ENCODE data around the gene MYO1G.

The MYO1G gene

GRCh38 chr7:44987996-44988395, 9.2 kb upstream of the MYO1G start:
- Histone ChIP-seq H3K9me3 (ENCODE audit: control insufficient read depth in 2 of 2, low read length in 2 of 2) (no peaks in the 10 kb centered on the region), H3K4me1 (ENCODE audit: control insufficient read depth in 2 of 2, insufficient read depth in 2 of 2, low read length in 2 of 2) (peaks cover 13% of the 10 kb centered on the region in 2 donors), H3K36me3 (ENCODE audit: control insufficient read depth in 2 of 2, insufficient read depth in 2 of 2, low read length in 2 of 2) (peaks cover 20 to 25% of the 10 kb centered on the region in 2 donors), H3K27me3 (ENCODE audit: control insufficient read depth in 2 of 2, insufficient read depth in 2 of 2, low read length in 2 of 2) (no peaks in the 10 kb centered on the region), H3K27ac (ENCODE audit: low read depth in 2 of 2, low read length in 2 of 2) (no peak overlapping the region), H3K4me3 (ENCODE audit: low read length in 2 of 2) (no peak overlapping the region), H3K9ac (ENCODE audit: low read depth in 1 of 2, low read length in 2 of 2) (no peak overlapping the region)

GRCh38 chr7:44987457-44987856, 8.6 kb upstream of the MYO1G start:
- Histone ChIP-seq H3K4me3 (ENCODE audit: low read length in 2 of 2) (no peak overlapping the region), H3K9me3 (ENCODE audit: control insufficient read depth in 2 of 2, low read length in 2 of 2) (no peaks in the 10 kb centered on the region), H3K4me1 (ENCODE audit: control insufficient read depth in 2 of 2, insufficient read depth in 2 of 2, low read length in 2 of 2) (peaks cover 13% of the 10 kb centered on the region in 2 donors), H3K27me3 (ENCODE audit: control insufficient read depth in 2 of 2, insufficient read depth in 2 of 2, low read length in 2 of 2) (no peaks in the 10 kb centered on the region), H3K27ac (ENCODE audit: low read depth in 2 of 2, low read length in 2 of 2) (no peak overlapping the region), H3K36me3 (ENCODE audit: control insufficient read depth in 2 of 2, insufficient read depth in 2 of 2, low read length in 2 of 2) (peaks cover 23 to 30% of the 10 kb centered on the region in 2 donors), H3K9ac (ENCODE audit: low read depth in 1 of 2, low read length in 2 of 2) (no peak overlapping the region)

- H3K9me3 ChIP-seq (ENCODE audit: control insufficient read depth in 2 of 2, low read length in 2 of 2), result no peaks in the 10 kb centered on the region
- peaks cover 24 to 37% of the 10 kb centered on the region in 2 donors for H3K36me3 ChIP-seq (ENCODE audit: control insufficient read depth in 2 of 2, insufficient read depth in 2 of 2, low read length in 2 of 2)
- no peaks in the 10 kb centered on the region for H3K27me3 ChIP-seq (ENCODE audit: control insufficient read depth in 2 of 2, insufficient read depth in 2 of 2, low read length in 2 of 2)
- H3K9ac ChIP-seq (ENCODE audit: low read depth in 1 of 2, low read length in 2 of 2), result peak overlapping the region; percentile 83 to 100
- peak overlapping the region; percentile 75 to 93 for H3K4me3 ChIP-seq (ENCODE audit: low read length in 2 of 2)
- H3K27ac ChIP-seq (ENCODE audit: low read depth in 2 of 2, low read length in 2 of 2), result peak overlapping the region; percentile 92 to 98
- peaks cover 13% of the 10 kb centered on the region in 2 donors for H3K4me1 ChIP-seq (ENCODE audit: control insufficient read depth in 2 of 2, insufficient read depth in 2 of 2, low read length in 2 of 2)
These were observed 7.6 kb upstream of the MYO1G start for GRCh38 chr7:44986218-44987053.

GRCh38 chr7:44985900-44986217, 7.0 kb upstream of the MYO1G start:
- Histone ChIP-seq H3K9me3 (ENCODE audit: control insufficient read depth in 2 of 2, low read length in 2 of 2) (no peaks in the 10 kb centered on the region), H3K4me3 (ENCODE audit: low read length in 2 of 2) (peak overlapping the region; percentile 75 to 93), H3K9ac (ENCODE audit: low read depth in 1 of 2, low read length in 2 of 2) (peak overlapping the region; percentile 83 to 100), H3K4me1 (ENCODE audit: control insufficient read depth in 2 of 2, insufficient read depth in 2 of 2, low read length in 2 of 2) (peaks cover 13 to 14% of the 10 kb centered on the region in 2 donors), H3K27ac (ENCODE audit: low read depth in 2 of 2, low read length in 2 of 2) (peak overlapping the region; percentile 92 to 98), H3K36me3 (ENCODE audit: control insufficient read depth in 2 of 2, insufficient read depth in 2 of 2, low read length in 2 of 2) (peaks cover 24 to 38% of the 10 kb centered on the region in 2 donors), H3K27me3 (ENCODE audit: control insufficient read depth in 2 of 2, insufficient read depth in 2 of 2, low read length in 2 of 2) (no peaks in the 10 kb centered on the region)

- Histone ChIP-seq H3K9me3 (ENCODE audit: control insufficient read depth in 2 of 2, low read length in 2 of 2) (no peaks in the 10 kb centered on the region), H3K27me3 (ENCODE audit: control insufficient read depth in 2 of 2, insufficient read depth in 2 of 2, low read length in 2 of 2) (no peaks in the 10 kb centered on the region), H3K4me1 (ENCODE audit: control insufficient read depth in 2 of 2, insufficient read depth in 2 of 2, low read length in 2 of 2) (peaks cover 13 to 21% of the 10 kb centered on the region in 2 donors), H3K9ac (ENCODE audit: low read depth in 1 of 2, low read length in 2 of 2) (peak overlapping the region; percentile 83 to 100), H3K27ac (ENCODE audit: low read depth in 2 of 2, low read length in 2 of 2) (no peak overlapping the region), H3K36me3 (ENCODE audit: control insufficient read depth in 2 of 2, insufficient read depth in 2 of 2, low read length in 2 of 2) (peaks cover 24 to 38% of the 10 kb centered on the region in 2 donors), H3K4me3 (ENCODE audit: low read length in 2 of 2) (peak overlapping the region; percentile 75 to 93)
These were observed 6.3 kb upstream of the MYO1G start for GRCh38 chr7:44985033-44985695.

- peak overlapping the region in 1 of 2 donors; percentile 0 for H3K9ac ChIP-seq (ENCODE audit: low read depth in 1 of 2, low read length in 2 of 2)
- H3K27ac ChIP-seq (ENCODE audit: low read depth in 2 of 2, low read length in 2 of 2), result no peak overlapping the region
- H3K4me1 ChIP-seq (ENCODE audit: control insufficient read depth in 2 of 2, insufficient read depth in 2 of 2, low read length in 2 of 2), result peaks cover 13 to 28% of the 10 kb centered on the region in 2 donors
- no peaks in the 10 kb centered on the region for H3K9me3 ChIP-seq (ENCODE audit: control insufficient read depth in 2 of 2, low read length in 2 of 2)
- no peaks in the 10 kb centered on the region for H3K27me3 ChIP-seq (ENCODE audit: control insufficient read depth in 2 of 2, insufficient read depth in 2 of 2, low read length in 2 of 2)
- peaks cover 24 to 38% of the 10 kb centered on the region in 2 donors for H3K36me3 ChIP-seq (ENCODE audit: control insufficient read depth in 2 of 2, insufficient read depth in 2 of 2, low read length in 2 of 2)
- no peak overlapping the region for H3K4me3 ChIP-seq (ENCODE audit: low read length in 2 of 2)
These were observed 5.6 kb upstream of the MYO1G start for GRCh38 chr7:44984478-44984758.

GRCh38 chr7:44983742-44984477, 5.1 kb upstream of the MYO1G start:
- peaks cover 24 to 38% of the 10 kb centered on the region in 2 donors for H3K36me3 ChIP-seq (ENCODE audit: control insufficient read depth in 2 of 2, insufficient read depth in 2 of 2, low read length in 2 of 2)
- H3K9me3 ChIP-seq (ENCODE audit: control insufficient read depth in 2 of 2, low read length in 2 of 2), result no peaks in the 10 kb centered on the region
- no peaks in the 10 kb centered on the region for H3K27me3 ChIP-seq (ENCODE audit: control insufficient read depth in 2 of 2, insufficient read depth in 2 of 2, low read length in 2 of 2)
- no peak overlapping the region for H3K4me3 ChIP-seq (ENCODE audit: low read length in 2 of 2)
- H3K27ac ChIP-seq (ENCODE audit: low read depth in 2 of 2, low read length in 2 of 2), result no peak overlapping the region
- peak overlapping the region in 1 of 2 donors; percentile 0 for H3K9ac ChIP-seq (ENCODE audit: low read depth in 1 of 2, low read length in 2 of 2)
- H3K4me1 ChIP-seq (ENCODE audit: control insufficient read depth in 2 of 2, insufficient read depth in 2 of 2, low read length in 2 of 2), result peaks cover 13 to 32% of the 10 kb centered on the region in 2 donors

- Histone ChIP-seq H3K27ac (ENCODE audit: low read depth in 2 of 2, low read length in 2 of 2) (no peak overlapping the region), H3K4me3 (ENCODE audit: low read length in 2 of 2) (no peak overlapping the region), H3K27me3 (ENCODE audit: control insufficient read depth in 2 of 2, insufficient read depth in 2 of 2, low read length in 2 of 2) (no peaks in the 10 kb centered on the region), H3K36me3 (ENCODE audit: control insufficient read depth in 2 of 2, insufficient read depth in 2 of 2, low read length in 2 of 2) (peaks cover 24 to 40% of the 10 kb centered on the region in 2 donors), H3K9ac (ENCODE audit: low read depth in 1 of 2, low read length in 2 of 2) (no peak overlapping the region), H3K4me1 (ENCODE audit: control insufficient read depth in 2 of 2, insufficient read depth in 2 of 2, low read length in 2 of 2) (peaks cover 13 to 35% of the 10 kb centered on the region in 2 donors), H3K9me3 (ENCODE audit: control insufficient read depth in 2 of 2, low read length in 2 of 2) (no peaks in the 10 kb centered on the region)
These were observed 4.2 kb upstream of the MYO1G start for GRCh38 chr7:44982970-44983369.

- H3K9me3 ChIP-seq (ENCODE audit: control insufficient read depth in 2 of 2, low read length in 2 of 2), result no peaks in the 10 kb centered on the region
- peaks cover 24 to 40% of the 10 kb centered on the region in 2 donors for H3K36me3 ChIP-seq (ENCODE audit: control insufficient read depth in 2 of 2, insufficient read depth in 2 of 2, low read length in 2 of 2)
- H3K27me3 ChIP-seq (ENCODE audit: control insufficient read depth in 2 of 2, insufficient read depth in 2 of 2, low read length in 2 of 2), result no peaks in the 10 kb centered on the region
- no peak overlapping the region for H3K27ac ChIP-seq (ENCODE audit: low read depth in 2 of 2, low read length in 2 of 2)
- no peak overlapping the region for H3K4me3 ChIP-seq (ENCODE audit: low read length in 2 of 2)
- H3K4me1 ChIP-seq (ENCODE audit: control insufficient read depth in 2 of 2, insufficient read depth in 2 of 2, low read length in 2 of 2), result peaks cover 15 to 39% of the 10 kb centered on the region in 2 donors
- no peak overlapping the region for H3K9ac ChIP-seq (ENCODE audit: low read depth in 1 of 2, low read length in 2 of 2)
These were observed 3.7 kb upstream of the MYO1G start for GRCh38 chr7:44982535-44982923.
